ENCODE results near the gene ZNF862. TPM values are rescaled to one million over a fixed set of nuclear protein-coding genes. Genes with fewer than 3 reads are reported as not detected.

Gene ZNF862
- total RNA-seq, 1 experiment from 2014 or later: 1.9 TPM

DNA sequence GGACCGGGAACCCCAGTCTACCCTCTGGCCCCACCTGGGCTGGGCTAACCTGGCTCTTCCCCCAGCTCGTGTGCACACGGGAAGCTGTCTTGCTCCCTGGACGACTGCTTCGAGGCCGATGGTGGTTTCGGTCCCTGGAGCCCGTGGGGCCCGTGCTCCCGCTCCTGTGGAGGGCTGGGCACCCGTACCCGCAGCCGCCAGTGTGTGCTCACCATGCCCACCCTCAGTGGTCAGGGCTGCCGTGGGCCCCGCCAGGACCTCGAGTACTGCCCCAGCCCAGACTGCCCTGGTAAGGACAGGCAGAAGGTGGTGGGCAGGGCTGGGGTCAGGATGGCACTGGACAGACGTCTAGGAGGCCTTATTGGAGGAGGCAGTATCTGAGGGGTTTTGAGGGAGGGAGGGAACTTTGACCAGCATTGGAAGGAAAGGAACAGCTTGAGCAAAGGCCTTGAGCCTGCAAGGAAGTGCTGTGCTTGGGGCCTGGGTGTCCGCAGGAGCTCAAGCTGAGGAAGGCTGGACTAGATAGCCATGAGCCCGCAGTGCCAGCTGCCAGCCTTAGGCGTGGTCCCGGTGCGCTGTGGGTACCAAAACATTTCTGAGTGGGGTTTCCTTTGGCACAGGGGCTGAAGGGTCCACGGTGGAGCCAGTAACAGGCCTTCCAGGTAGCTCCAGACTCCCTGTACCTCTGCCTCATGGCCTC is 20.2 kb upstream of the ZNF862 start:
- no peak overlapping the region for H3K4me3 Mint-ChIP-seq
- Histone ChIP-seq H3K4me1 (ENCODE audit: insufficient read depth, low read length) (no peaks in the 10 kb centered on the region), H2AFZ (ENCODE audit: low read length) (no peak overlapping the region), H3K4me2 (ENCODE audit: insufficient read depth, insufficient read length, low read length) (no peak overlapping the region), H2BK20ac (ENCODE audit: low read depth, low read length, poor library complexity, severe bottlenecking) (no peak overlapping the region), H4K8ac (replicated peaks; ENCODE audit: insufficient read length, low read depth, low read length) (no peak overlapping the region), H3K9me3 (ENCODE audit: control insufficient read depth, low read depth, low read length) (no peaks in the 10 kb centered on the region), H3K23me2 (ENCODE audit: insufficient read length, low read depth, low read length, poor library complexity, severe bottlenecking) (no peaks in the 10 kb centered on the region), H2BK5ac (ENCODE audit: insufficient read length, low read length) (no peak overlapping the region), H2AK5ac (ENCODE audit: insufficient read length, low read length) (no peak overlapping the region), H4K5ac (ENCODE audit: insufficient read length, low read depth, low read length) (no peak overlapping the region), H3K9ac (ENCODE audit: extremely low read depth, insufficient read length, low read length) (no peak overlapping the region), H2BK15ac (ENCODE audit: low read depth, low read length) (no peak overlapping the region), H3K14ac (ENCODE audit: insufficient read depth, low read length) (no peak overlapping the region; the same call in 1 of the 2 replicates), H3K18ac (ENCODE audit: insufficient read length, low read depth, low read length) (no peak overlapping the region), H2BK12ac (ENCODE audit: insufficient read length, low read depth, low read length) (no peak overlapping the region), H4K20me1 (ENCODE audit: control insufficient read depth, insufficient read depth, insufficient read length) (no peaks in the 10 kb centered on the region), H4K91ac (ENCODE audit: insufficient read length, low read depth, low read length) (no peak overlapping the region), H3K56ac (ENCODE audit: insufficient read length, low read depth, low read length) (no peak overlapping the region), H3K4ac (ENCODE audit: low read depth, low read length) (no peak overlapping the region), H3T11ph (ENCODE audit: low read length) (no peak overlapping the region), H2BK120ac (ENCODE audit: low read depth, low read length, poor library complexity, severe bottlenecking) (no peak overlapping the region), H3K27me3 (ENCODE audit: insufficient read depth, low read length) (no peaks in the 10 kb centered on the region), H3K79me1 (ENCODE audit: insufficient read depth, low read depth, low read length, poor library complexity, severe bottlenecking) (no peaks in the 10 kb centered on the region), H3K79me2 (ENCODE audit: insufficient read depth, low read length) (no peaks in the 10 kb centered on the region), H3K27ac (ENCODE audit: insufficient read length, low read depth, low read length) (no peak overlapping the region), H3K23ac (ENCODE audit: insufficient read length, low read depth, low read length) (no peak overlapping the region)
- TF ChIP-seq, protein P1, sequence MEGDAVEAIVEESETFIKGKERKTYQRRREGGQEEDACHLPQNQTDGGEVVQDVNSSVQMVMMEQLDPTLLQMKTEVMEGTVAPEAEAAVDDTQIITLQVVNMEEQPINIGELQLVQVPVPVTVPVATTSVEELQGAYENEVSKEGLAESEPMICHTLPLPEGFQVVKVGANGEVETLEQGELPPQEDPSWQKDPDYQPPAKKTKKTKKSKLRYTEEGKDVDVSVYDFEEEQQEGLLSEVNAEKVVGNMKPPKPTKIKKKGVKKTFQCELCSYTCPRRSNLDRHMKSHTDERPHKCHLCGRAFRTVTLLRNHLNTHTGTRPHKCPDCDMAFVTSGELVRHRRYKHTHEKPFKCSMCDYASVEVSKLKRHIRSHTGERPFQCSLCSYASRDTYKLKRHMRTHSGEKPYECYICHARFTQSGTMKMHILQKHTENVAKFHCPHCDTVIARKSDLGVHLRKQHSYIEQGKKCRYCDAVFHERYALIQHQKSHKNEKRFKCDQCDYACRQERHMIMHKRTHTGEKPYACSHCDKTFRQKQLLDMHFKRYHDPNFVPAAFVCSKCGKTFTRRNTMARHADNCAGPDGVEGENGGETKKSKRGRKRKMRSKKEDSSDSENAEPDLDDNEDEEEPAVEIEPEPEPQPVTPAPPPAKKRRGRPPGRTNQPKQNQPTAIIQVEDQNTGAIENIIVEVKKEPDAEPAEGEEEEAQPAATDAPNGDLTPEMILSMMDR (conservative IDR thresholded peaks at IDR 0.05): no peak
- H3K36me3 Mint-ChIP-seq (ENCODE audit: insufficient read depth in 1 of 3, low read depth in 3 of 3): no peaks in the 10 kb centered on the region
- peaks cover 2 to 12% of the 10 kb centered on the region in 2 experiments; a peak in 2 of 4 replicates for H3K4me1 Mint-ChIP-seq
- DNase-seq: no peak
- peaks cover 1% of the 10 kb centered on the region; the same call in 1 of the 2 replicates for H3K27me3 Mint-ChIP-seq (ENCODE audit: low read depth)
- no CpG with 5 or more reads among the region's 23 CpGs for WGBS (ENCODE audit: extremely low coverage, insufficient read length, low lambda C conversion rate)
- no peak overlapping the region for H3K27ac Mint-ChIP-seq
- peaks cover 0 to 3% of the 10 kb centered on the region in 2 experiments; a peak in 3 of 5 replicates for H3K9me3 Mint-ChIP-seq

All from H9 (cell line).